HL-60 (cell line): ENCODE measurements around the gene CNTN6.

Experiments used
- DNase-seq, 2 experiments: peaks; one replicate each; pipeline ENCODE4 v3.0.0-alpha.2; 2010 to 2020; ENCODE audit warnings: low read depth in 1 of 2, low spot score in 1 of 2
- H3K27ac ChIP-seq: fragments of 250-450 bp; sonication (Bioruptor Pico); replicated peaks from 2 replicates; pipeline ENCODE4 v1.5.1; 2020; ENCODE audit warnings: mild to moderate bottlenecking, moderate library complexity
- H3K27me3 ChIP-seq: fragments of 250-450 bp; sonication (Bioruptor Pico); 2 replicates; pipeline ENCODE4 v1.5.1; 2021; ENCODE audit warnings: mild to moderate bottlenecking, moderate library complexity; ENCODE audit not compliant: insufficient read depth, poor library complexity, severe bottlenecking
- H3K4me3 ChIP-seq: replicated peaks from 2 replicates; pipeline ENCODE4 v1.5.1; 2011; ENCODE audit warnings: mild to moderate bottlenecking, control low read depth, low read length; ENCODE audit not compliant: insufficient read depth
- GABPA ChIP-seq: IDR thresholded peaks from 2 replicates; pipeline ENCODE4 v1.6.1; 2012; ENCODE audit warnings: low read depth
- POLR2AphosphoS5 ChIP-seq: IDR thresholded peaks from 2 replicates; pipeline ENCODE4 v1.6.1; 2012; ENCODE audit warnings: low read depth
- SPI1 ChIP-seq: IDR thresholded peaks from 2 replicates; pipeline ENCODE4 v1.6.1; 2012; ENCODE audit warnings: low read depth, mild to moderate bottlenecking, borderline replicate concordance
- TF ChIP-seq, protein P1 (sequence below): IDR thresholded peaks from one replicate; pipeline ENCODE4 v1.5.1; 2011; ENCODE audit warnings: low read length, control low read depth, inconsistent platforms; ENCODE audit not compliant: insufficient read depth
- TF ChIP-seq, protein P2 (sequence below): IDR thresholded peaks from 2 replicates; pipeline ENCODE4 v1.6.1; 2012; ENCODE audit warnings: low read depth; ENCODE audit not compliant: insufficient replicate concordance

CNTN6 gene

GRCh38 chr3:1288805-1289494 is 196.1 kb downstream of the CNTN6 start:
- Histone ChIP-seq H3K4me3 (no peak overlapping the region), H3K27ac (no peak overlapping the region), H3K27me3 (no peaks in the 10 kb centered on the region)
- no peak for DNase-seq
- TF ChIP-seq, protein P1, sequence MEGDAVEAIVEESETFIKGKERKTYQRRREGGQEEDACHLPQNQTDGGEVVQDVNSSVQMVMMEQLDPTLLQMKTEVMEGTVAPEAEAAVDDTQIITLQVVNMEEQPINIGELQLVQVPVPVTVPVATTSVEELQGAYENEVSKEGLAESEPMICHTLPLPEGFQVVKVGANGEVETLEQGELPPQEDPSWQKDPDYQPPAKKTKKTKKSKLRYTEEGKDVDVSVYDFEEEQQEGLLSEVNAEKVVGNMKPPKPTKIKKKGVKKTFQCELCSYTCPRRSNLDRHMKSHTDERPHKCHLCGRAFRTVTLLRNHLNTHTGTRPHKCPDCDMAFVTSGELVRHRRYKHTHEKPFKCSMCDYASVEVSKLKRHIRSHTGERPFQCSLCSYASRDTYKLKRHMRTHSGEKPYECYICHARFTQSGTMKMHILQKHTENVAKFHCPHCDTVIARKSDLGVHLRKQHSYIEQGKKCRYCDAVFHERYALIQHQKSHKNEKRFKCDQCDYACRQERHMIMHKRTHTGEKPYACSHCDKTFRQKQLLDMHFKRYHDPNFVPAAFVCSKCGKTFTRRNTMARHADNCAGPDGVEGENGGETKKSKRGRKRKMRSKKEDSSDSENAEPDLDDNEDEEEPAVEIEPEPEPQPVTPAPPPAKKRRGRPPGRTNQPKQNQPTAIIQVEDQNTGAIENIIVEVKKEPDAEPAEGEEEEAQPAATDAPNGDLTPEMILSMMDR = no peak
- TF ChIP-seq SPI1 (no peak), GABPA (no peak), POLR2AphosphoS5 (no peak)
- TF ChIP-seq, protein P2, sequence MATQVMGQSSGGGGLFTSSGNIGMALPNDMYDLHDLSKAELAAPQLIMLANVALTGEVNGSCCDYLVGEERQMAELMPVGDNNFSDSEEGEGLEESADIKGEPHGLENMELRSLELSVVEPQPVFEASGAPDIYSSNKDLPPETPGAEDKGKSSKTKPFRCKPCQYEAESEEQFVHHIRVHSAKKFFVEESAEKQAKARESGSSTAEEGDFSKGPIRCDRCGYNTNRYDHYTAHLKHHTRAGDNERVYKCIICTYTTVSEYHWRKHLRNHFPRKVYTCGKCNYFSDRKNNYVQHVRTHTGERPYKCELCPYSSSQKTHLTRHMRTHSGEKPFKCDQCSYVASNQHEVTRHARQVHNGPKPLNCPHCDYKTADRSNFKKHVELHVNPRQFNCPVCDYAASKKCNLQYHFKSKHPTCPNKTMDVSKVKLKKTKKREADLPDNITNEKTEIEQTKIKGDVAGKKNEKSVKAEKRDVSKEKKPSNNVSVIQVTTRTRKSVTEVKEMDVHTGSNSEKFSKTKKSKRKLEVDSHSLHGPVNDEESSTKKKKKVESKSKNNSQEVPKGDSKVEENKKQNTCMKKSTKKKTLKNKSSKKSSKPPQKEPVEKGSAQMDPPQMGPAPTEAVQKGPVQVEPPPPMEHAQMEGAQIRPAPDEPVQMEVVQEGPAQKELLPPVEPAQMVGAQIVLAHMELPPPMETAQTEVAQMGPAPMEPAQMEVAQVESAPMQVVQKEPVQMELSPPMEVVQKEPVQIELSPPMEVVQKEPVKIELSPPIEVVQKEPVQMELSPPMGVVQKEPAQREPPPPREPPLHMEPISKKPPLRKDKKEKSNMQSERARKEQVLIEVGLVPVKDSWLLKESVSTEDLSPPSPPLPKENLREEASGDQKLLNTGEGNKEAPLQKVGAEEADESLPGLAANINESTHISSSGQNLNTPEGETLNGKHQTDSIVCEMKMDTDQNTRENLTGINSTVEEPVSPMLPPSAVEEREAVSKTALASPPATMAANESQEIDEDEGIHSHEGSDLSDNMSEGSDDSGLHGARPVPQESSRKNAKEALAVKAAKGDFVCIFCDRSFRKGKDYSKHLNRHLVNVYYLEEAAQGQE = no peak

DNA sequence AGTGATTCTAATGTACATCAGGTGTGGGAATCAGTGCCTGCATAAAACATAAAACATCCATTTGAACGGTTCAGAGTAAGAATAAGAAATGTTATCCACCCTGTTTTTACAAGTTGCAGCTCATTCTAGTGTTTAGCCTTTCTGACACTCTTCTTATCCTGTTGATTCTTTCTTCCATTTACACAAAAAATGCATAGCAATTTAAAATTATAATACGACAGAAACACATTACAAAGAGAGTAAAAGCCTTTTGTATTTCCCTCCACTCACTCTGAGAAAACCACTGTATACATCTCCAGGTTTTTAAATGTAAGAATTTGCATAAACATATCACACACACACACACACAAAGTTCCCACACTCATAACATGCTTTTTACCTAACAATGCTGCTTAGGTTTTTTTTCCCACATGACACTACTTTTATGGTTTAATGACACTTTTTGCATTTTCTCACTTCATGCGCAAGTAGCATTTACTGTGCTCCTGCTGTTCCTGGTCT is 199.8 kb downstream of the CNTN6 start:
- no peak overlapping the region for H3K27ac ChIP-seq
- TF ChIP-seq, protein P2 = no peak
- TF ChIP-seq SPI1 = no peak
- no peak for TF ChIP-seq GABPA
- TF ChIP-seq POLR2AphosphoS5 = no peak
- TF ChIP-seq, protein P1 = no peak
- H3K27me3 ChIP-seq = no peaks in the 10 kb centered on the region
- no peak overlapping the region for H3K4me3 ChIP-seq
- no peak for DNase-seq

- Histone ChIP-seq H3K4me3 (no peak overlapping the region), H3K27ac (no peak overlapping the region), H3K27me3 (no peaks in the 10 kb centered on the region)
- TF ChIP-seq SPI1 = no peak
- TF ChIP-seq POLR2AphosphoS5 = no peak
- TF ChIP-seq GABPA = no peak
- TF ChIP-seq, protein P2 = no peak
- TF ChIP-seq, protein P1 = no peak
- no peak for DNase-seq
These were observed 201.8 kb downstream of the CNTN6 start for GRCh38 chr3:1294586-1294985.
